GM12878 (cell line): ENCODE results near the gene MYBPC2. TPM values are rescaled to one million over a fixed set of nuclear protein-coding genes. Genes with fewer than 3 reads are reported as not detected.

ENCODE experiments used
- ATAC-seq: fragments of 200-7000 bp; cut with Tn5 transposase; 3 replicates; pipeline ENCODE4 v1.9.1; 2020; ENCODE audit warnings: mild to moderate bottlenecking, moderate library complexity
- BruUV-seq: library from RNA; stranded (reverse); fragments of 400-500 nt; replicated peaks from 2 replicates; lab custom pipeline; 2021; lab: Mats Ljungman, UMichigan
- CTCF ChIA-PET: fragments of 300-600 bp; sonication (Branson Sonifier 250); formaldehyde crosslinking; extraction: SDS; loops from one replicate; lab custom pipeline; 2021; ENCODE audit warnings: inconsistent platforms; lab: Yijun Ruan, JAX
- POLR2A ChIA-PET: fragments of 350-600 bp; formaldehyde crosslinking; extraction: SDS; loops from one replicate; lab custom pipeline; 2021; ENCODE audit warnings: inconsistent platforms; lab: Charles Lee
- RAD21 ChIA-PET: fragments of 300-600 bp; sonication (Branson Sonifier 250); formaldehyde crosslinking; loops from one replicate; lab custom pipeline; 2023; ENCODE audit warnings: antibody characterized with exemption; ENCODE audit not compliant: unreplicated experiment; lab: Charles Lee
- SMC1A ChIA-PET: fragments of 300-600 bp; sonication (Branson Sonifier 250); formaldehyde crosslinking; loops from one replicate; lab custom pipeline; 2023; ENCODE audit not compliant: unreplicated experiment, uncharacterized antibody; lab: Charles Lee
- DNase-seq: peaks from one replicate; pipeline ENCODE4 v3.0.0-alpha.2; 2011; ENCODE audit warnings: low read depth, low spot score
- FAIRE-seq: peaks from 3 replicates; lab custom pipeline; 2011; peaks lifted over from hg19 to GRCh38; lab: Jason Lieb, UNC
- H2AFZ ChIP-seq: 2 replicates; pipeline ENCODE4 v1.6.0; 2011; ENCODE audit warnings: low read depth, low read length, control low read depth; ENCODE audit not compliant: control insufficient read depth
- H3K27ac ChIP-seq: 2 replicates; pipeline ENCODE4 v1.5.1; 2011; ENCODE audit warnings: control low read depth; ENCODE audit not compliant: control insufficient read depth, insufficient read depth
- H3K27me3 ChIP-seq, 2 experiments: replicated peaks in 1 of 2; 2 replicates each; pipeline versions ENCODE4 v1.6.0 to v1.6.1; 2011; ENCODE audit warnings: low read length in 1 of 2; ENCODE audit not compliant: control insufficient read depth in 2 of 2, insufficient read depth in 2 of 2
- H3K36me3 ChIP-seq, 2 experiments: 2 replicates each; pipeline ENCODE4 v1.5.1; 2011; ENCODE audit warnings: low read length in 1 of 2; ENCODE audit not compliant: control insufficient read depth in 2 of 2, insufficient read depth in 2 of 2
- H3K4me1 ChIP-seq: 2 replicates; pipeline ENCODE4 v1.6.1; 2011; ENCODE audit warnings: mild to moderate bottlenecking, low read length, moderate library complexity, mixed read lengths; ENCODE audit not compliant: control insufficient read depth, insufficient read depth
- H3K4me2 ChIP-seq: 2 replicates; pipeline ENCODE4 v1.6.0; 2011; ENCODE audit warnings: control low read depth; ENCODE audit not compliant: control insufficient read depth, insufficient read depth
- H3K4me3 ChIP-seq: fragments of 200-600 bp; sonication (generic); 2 replicates; pipeline ENCODE4 v1.5.1; 2016
- H3K79me2 ChIP-seq: 2 replicates; pipeline ENCODE4 v1.6.0; 2011; ENCODE audit warnings: low read length; ENCODE audit not compliant: control insufficient read depth, insufficient read depth
- H3K9ac ChIP-seq: 2 replicates; pipeline ENCODE4 v1.8.0; 2011; ENCODE audit warnings: low read length, control low read depth, mixed read lengths; ENCODE audit not compliant: control insufficient read depth, insufficient read depth
- H3K9me3 ChIP-seq: replicated peaks from 3 replicates; pipeline ENCODE4 v1.5.1; 2011; ENCODE audit warnings: mild to moderate bottlenecking, low read length; ENCODE audit not compliant: control insufficient read depth, insufficient read depth
- H4K20me1 ChIP-seq: 2 replicates; pipeline ENCODE4 v1.6.0; 2011; ENCODE audit not compliant: control insufficient read depth, insufficient read depth
- CBFB ChIP-seq: IDR thresholded peaks from 2 replicates; pipeline ENCODE4 v1.6.1; 2016; ENCODE audit warnings: antibody characterized with exemption, low read depth
- CHD2 ChIP-seq: IDR thresholded peaks from 2 replicates; pipeline ENCODE4 v1.6.1; 2011; ENCODE audit warnings: low read depth, low read length, improper control_type of control experiment, borderline replicate concordance
- ETV6 ChIP-seq, 2 experiments: fragments of 450-650 bp in 1 of 2; IDR thresholded peaks in 1 of 2; conservative IDR thresholded peaks in 1 of 2; 2 replicates each; pipeline ENCODE4 v1.6.1; 2014; ENCODE audit warnings: antibody characterized with exemption in 1 of 2, borderline replicate concordance in 1 of 2, low read depth in 1 of 2, mild to moderate bottlenecking in 1 of 2, moderate library complexity in 1 of 2
- FOS ChIP-seq: IDR thresholded peaks from 3 replicates; pipeline ENCODE4 v1.6.1; 2011; ENCODE audit warnings: borderline replicate concordance; ENCODE audit not compliant: insufficient read length; ENCODE audit errors: extremely low read depth
- FOXK2 ChIP-seq: fragments of 450-650 bp; IDR thresholded peaks from 2 replicates; pipeline ENCODE4 v1.6.1; 2017; ENCODE audit warnings: mild to moderate bottlenecking, moderate library complexity
- IKZF1 ChIP-seq: fragments of 450-650 bp; conservative IDR thresholded peaks from 2 replicates; pipeline ENCODE4 v1.6.1; 2017; ENCODE audit warnings: antibody characterized with exemption, mild to moderate bottlenecking
- RELA ChIP-seq: fragments of 450-650 bp; IDR thresholded peaks from 2 replicates; pipeline ENCODE4 v1.8.0; 2014; ENCODE audit warnings: borderline replicate concordance; ENCODE audit not compliant: partially characterized antibody
- SMAD1 ChIP-seq: fragments of 450-650 bp; IDR thresholded peaks from 2 replicates; pipeline ENCODE4 v1.6.1; 2018; ENCODE audit warnings: mild to moderate bottlenecking, low read depth; ENCODE audit not compliant: partially characterized antibody
- ZNF207 ChIP-seq: fragments of 450-650 bp; IDR thresholded peaks from 2 replicates; pipeline ENCODE4 v1.6.1; 2014; ENCODE audit warnings: antibody characterized with exemption, mild to moderate bottlenecking, borderline replicate concordance
- ZNF24 ChIP-seq: fragments of 450-650 bp; IDR thresholded peaks from 2 replicates; pipeline ENCODE4 v1.6.1; 2017; ENCODE audit warnings: antibody characterized with exemption, mild to moderate bottlenecking
- WGBS: methylation state at CpG from one replicate; pipeline ENCODE4 v1.1.6; 2016; ENCODE audit warnings: low lambda C conversion rate; ENCODE audit not compliant: insufficient replicate concordance, insufficient coverage; ENCODE audit errors: missing lambda C conversion rate; 5-methylcytosine and 5-hydroxymethylcytosine counted together
- in situ Hi-C: fragments of 300-500 bp; cut with MboI; formaldehyde crosslinking; loops from 9 replicates; pipeline ENCODE4 v1.14.3; 2018; ENCODE audit warnings: mixed read lengths
- intact Hi-C: fragments of 100-400 bp; cut with micrococcal nuclease; formaldehyde crosslinking; loops from one replicate; pipeline ENCODE4 v1.14.2; 2022; ENCODE audit not compliant: unreplicated experiment
- polyA plus RNA-seq, 11 experiments: library from polyadenylated mRNA; depleted of rRNA in 4 of 11; unstranded in 6 of 11; stranded (reverse) in 5 of 11; fragments of >200 nt; fragmentation: Nextera tagmentation in 4 of 11; fragmentation: Illumina TruSeq in 1 of 11; extraction: Ambion mirVana in 4 of 11; extraction: Trizol in 1 of 11; gene quantifications; 1 replicate in 1 of 11; 2 replicates in 10 of 11; pipeline versions ENCODE4 v1.2.1 to v1.2.3, GENCODE V29; 2011 to 2016; ENCODE audit warnings: inconsistent platforms in 2 of 11, missing spikeins in 2 of 11, low read depth in 1 of 11
- total RNA-seq, 4 experiments: library from RNA; depleted of rRNA in 3 of 4; stranded (reverse); fragments of >200 nt in 3 of 4; fragmentation: Illumina TruSeq in 1 of 4; extraction: Trizol in 1 of 4; gene quantifications; 2 replicates each; pipeline versions ENCODE4 v1.2.1 to v1.2.3, GENCODE V29; 2013 to 2021

The MYBPC2 gene
- total and polyA plus RNA-seq, 10 of the 15 experiments (the other 5 are each of a cell fraction or from before 2014, with no cell fraction given), result 0.09 to 2.6 (median 0.61) TPM

DNA sequence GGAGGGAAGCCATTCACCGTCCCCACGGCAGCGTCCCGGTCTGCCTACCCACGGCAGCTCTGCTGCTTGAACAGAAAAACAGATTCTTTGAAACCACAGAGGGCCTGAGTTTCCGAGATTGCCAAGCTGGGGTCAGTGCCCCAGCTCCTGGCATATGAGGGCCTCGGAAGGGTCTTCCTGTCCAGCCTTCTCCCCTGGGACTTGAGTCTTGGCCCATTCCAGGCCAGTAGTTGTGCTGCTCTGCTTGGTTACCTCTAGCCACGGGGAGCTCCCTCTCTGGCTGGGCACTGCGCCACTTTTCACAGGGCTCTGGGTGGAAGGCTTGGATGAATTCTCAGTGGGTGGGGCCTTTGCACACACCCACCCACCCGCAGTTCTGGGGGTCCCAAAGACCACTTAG lies 22.6 kb upstream of the MYBPC2 start:
- POLR2A ChIA-PET, result no interaction called here
- DNase-seq, result no peak
- peaks cover 7% of the 10 kb centered on the region for H3K4me1 ChIP-seq
- no peaks in the 10 kb centered on the region for H3K27me3 ChIP-seq
- WGBS, result 88% methylated on average over 10 of the region's 10 CpGs
- no peak overlapping the region for H3K27ac ChIP-seq
- TF ChIP-seq RELA (no peak), CBFB (no peak), CHD2 (no peak), FOS (no peak), ZNF24 (no peak), ETV6 (conservative IDR thresholded peaks at IDR 0.05 in 1 of 2, IDR thresholded peaks at IDR 0.05 in 1 of 2; ENCODE audit: borderline replicate concordance in 1 of 2, low read depth in 1 of 2) (no peak), FOXK2 (no peak), IKZF1 (no peak), SMAD1 (no peak), ZNF207 (no peak)
- H3K9ac ChIP-seq, result no peak overlapping the region
- FAIRE-seq, result no peak
- no peak overlapping the region for H2AFZ ChIP-seq
- H3K4me3 ChIP-seq, result no peak overlapping the region
- no peaks in the 10 kb centered on the region for H3K79me2 ChIP-seq
- H3K4me2 ChIP-seq, result no peak overlapping the region
- no peak for ATAC-seq
- no TSS peak for BruUV-seq
- SMC1A ChIA-PET, result no interaction called here
- intact Hi-C loops, result no loop called here
- in situ Hi-C loops, result no loop called here
- no peaks in the 10 kb centered on the region for H4K20me1 ChIP-seq
- RAD21 ChIA-PET, result no interaction called here
- no peaks in the 10 kb centered on the region for H3K9me3 ChIP-seq
- CTCF ChIA-PET, result interaction anchor here (0.8 kb wide), 1 partner anchor 50 kb away, joined by 4 read pairs; no protein-coding TSS in a partner anchor
- peaks cover 2 to 31% of the 10 kb centered on the region in 2 experiments; a peak in 2 of 4 replicates for H3K36me3 ChIP-seq
